Stimulated activated CD4-positive, alpha-beta T cell treated with anti-CD3 and anti-CD28 coated beads, TNF-alpha, amount 100 ng/mL, for 1 hour (primary cell): ENCODE measurements around the gene MANEA.

Experiments
- DNase-seq, 3 donors: peaks; one replicate each; pipeline ENCODE4 v3.0.0-alpha.2; 2020; ENCODE audit warnings: low read depth in 3 of 3, low spot score in 1 of 3

MANEA gene

DNA sequence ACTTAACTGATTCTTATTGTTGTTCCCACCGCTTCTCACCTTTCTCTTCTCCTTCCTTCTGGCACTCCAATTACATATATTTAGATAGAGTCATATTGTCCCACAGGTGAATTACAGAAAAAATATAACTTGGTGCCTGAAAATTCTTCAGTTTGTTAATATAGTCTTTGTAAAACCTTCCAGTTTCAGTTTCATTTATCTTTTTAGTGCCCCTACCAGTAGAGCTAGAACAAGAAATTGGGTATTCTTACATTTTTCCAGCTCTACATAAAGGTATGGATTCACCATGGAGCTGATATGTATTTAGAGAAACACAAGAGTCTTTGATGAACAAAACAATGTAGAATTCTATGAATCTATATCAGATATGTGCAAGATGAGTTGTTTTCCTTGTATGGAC lies 10.7 kb downstream of the MANEA start:
- no peak for DNase-seq

DNA sequence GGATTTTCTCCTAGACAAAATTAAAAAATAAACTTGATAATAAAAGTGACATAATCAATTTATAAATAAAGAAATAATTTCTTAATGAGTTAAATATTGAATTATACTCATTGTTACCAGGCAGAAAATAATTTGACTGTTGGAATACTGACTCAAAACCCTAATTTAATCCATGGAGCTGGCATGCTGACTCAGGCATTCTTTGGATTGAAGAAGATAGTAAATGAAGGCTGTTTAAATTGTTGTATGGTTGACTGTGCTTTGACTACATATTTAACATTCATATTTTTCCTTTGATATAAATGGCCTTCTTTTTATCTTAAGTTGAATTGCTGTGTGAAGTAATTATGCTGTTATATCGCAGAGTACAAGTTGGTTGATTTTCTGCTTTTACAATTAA lies 11.7 kb downstream of the MANEA start:
- DNase-seq: no peak

DNA sequence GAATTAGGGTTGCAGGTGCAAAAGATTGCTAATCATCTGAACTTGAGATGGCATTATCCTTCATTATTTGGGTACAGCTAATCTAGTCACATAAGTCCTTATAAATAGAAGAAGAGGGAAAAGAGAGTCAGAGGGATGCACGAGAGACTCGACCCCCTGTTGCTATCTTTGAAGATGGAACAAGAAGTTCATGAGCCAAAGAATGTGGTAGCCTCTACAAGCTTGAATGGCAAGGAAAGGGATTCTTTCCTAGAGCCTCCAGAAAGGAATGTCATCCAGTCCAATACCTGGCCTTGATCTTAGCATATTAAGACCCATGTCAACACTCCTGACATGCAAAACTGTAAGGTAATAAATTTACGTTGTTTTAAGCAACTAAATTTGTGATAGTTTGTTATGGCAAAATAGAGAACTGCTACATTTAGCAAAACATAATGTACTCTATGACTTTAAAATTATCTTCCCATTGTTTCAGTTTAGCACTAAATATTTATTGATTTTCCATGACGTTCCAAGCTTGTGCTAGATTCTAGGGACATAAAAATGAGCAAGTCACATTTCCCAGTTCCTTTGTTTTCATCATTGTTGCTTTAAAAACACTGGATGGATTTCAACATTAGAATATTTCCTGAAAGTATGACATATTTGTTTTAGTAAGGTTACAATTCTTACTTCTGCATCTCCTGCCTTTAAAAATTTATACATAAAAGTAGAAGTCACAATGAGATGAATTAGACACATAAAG lies 12.7 kb downstream of the MANEA start:
- DNase-seq: no peak

DNA sequence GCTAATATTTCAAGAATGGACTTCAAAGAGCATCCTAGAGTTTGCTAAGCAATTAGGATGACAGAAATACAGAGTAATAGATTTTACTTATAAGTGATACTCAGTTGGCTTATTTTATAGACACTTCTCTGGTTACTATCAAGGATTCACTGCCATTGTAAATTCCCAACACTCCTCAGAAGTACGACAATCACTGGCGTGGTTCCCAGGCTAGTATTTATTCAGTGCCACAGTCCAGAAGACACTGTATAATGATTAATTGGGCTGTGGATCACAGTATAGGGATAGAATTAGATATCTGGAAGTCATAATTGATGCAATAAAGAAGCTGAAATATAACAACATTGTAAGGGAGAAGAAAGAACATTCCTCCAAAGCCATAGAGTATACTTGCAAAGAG lies 15.7 kb downstream of the MANEA start:
- no peak for DNase-seq

DNA sequence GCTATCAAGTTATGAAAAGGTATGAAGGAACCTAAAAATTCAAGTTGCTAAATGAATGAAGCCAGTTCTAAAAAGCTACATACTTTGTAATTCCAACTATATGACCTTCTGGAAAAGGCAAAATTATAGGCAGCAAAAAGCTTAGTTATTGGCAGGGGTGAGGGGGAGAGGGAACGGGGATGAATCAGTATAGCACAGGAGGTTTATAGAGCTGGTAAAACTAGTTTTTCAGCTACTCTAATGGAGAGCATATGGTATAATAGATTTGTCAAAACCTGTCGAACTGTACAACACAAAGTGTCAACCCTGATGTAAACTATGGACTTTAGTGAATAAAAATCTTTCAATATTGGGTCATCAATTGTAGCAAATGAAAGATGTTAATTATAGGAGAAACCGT lies 18.7 kb downstream of the MANEA start:
- no peak for DNase-seq

DNA sequence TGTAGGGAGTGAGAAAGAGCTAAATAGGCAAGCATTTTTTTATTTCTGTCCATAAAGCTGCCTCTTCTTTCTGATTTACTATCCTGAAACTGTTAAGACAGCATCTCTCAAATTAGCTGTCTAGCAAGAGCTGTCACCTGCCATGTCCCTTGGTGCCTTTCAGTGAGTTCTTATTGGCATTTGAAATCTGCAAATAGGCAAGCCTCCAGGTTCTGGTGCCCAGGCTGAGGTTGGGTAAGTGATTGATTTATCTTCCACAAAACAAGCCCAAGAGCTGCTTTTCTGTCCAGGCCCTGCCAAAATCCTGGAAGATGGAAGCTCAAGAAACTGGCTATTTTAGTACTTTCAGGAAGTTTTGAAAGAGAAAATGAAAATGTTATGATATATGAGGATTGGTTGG lies 22.4 kb downstream of the MANEA start:
- no peak for DNase-seq

DNA sequence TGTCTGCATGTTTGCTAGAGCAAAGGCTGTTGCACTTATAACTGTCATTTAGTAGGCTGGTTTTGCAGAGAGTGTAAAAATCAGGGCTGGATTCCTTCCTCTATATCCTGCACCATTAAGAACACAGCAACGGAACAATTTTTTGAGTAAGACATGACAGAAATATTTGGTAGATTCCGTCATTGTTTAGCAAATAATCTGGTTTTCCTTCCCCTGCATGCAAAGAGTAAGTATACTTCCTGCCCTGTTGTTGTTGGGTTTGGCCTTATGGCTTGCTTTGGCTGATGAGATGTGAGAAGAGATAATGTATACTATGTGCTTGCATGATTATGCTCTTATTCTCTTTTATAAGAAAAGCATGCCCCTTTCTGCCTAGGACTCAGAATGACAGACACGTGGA lies 23.8 kb downstream of the MANEA start:
- DNase-seq: no peak

DNA sequence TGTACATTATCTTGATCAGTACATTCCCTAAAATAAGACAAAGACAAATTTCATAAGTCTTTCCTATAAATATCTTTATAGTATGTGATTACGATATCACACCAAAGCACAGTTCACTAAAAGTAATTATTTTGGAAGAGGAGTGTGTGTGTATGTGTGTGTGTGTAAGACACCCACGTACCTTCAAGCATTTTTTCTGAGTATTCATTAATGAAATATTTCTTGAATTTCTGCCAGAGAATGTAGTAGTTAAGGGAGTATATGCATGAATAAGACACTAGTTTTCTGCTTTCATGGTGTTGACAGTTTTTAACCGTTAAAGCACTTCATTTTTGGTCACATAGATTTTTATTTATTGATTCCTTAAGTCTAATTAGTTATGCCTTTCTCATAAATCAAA lies 36.8 kb downstream of the MANEA start:
- no peak for DNase-seq

DNA sequence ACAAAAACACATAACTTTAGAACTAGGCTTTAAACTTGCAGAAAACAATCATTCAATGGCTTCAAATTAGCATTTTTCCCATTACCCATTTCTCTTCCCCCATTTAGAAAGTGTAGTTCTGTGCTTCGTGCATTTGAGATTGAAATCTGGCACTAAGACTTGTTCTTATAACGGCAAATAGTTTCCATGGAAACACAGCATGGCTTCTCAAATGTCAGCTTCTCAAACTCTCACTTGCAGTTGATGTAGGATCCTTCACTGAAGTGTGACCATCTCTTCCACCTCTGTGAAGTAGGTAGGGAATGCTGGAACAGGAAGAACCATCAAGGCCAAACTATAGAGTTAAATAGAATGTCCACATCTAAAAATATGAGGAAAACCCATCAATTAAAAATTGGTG lies 52.2 kb downstream of the MANEA start:
- DNase-seq: no peak

DNA sequence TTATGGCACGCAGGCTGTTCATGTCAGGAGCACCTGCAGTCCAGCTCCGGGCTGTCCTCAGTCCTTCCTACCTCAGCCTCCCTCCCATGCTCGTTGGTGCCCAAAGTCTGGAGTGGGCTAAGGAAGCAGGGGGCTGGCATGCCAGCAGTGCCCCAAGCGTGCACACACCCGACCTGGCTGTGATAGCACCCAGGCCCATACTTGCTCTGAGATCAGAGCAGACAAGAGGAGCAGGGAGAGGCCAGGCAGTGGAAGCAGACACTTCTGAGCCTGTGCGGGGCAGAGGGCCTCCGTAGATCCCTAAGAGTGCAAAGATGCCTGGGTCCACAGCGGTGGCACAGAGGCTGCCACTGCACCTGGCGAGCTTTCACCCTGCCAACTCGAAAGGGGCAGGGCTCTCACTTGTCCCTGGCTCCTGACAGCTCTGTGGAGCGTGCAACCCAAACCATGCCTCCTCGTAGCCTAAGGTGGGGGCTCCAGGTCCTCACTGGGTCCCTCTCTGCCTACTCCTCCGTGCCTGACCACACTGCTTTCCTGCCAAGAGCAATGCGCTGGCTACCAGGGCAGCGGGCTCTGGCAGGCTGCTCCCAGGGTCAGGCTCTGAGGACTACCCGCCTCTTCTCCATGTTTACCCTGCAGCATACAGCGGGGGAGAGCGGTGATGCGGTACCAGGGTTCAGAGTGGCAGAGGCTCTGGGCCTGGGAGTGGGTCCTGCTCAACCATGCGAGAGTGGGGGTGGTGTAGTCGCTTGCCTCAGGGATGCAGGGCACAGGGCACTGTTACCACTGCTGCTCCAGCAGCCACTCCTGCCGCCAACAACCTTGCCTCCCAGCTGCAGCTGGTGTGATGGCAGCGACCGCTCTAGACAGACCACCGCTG lies 59.5 kb downstream of the MANEA start:
- DNase-seq: no peak

DNA sequence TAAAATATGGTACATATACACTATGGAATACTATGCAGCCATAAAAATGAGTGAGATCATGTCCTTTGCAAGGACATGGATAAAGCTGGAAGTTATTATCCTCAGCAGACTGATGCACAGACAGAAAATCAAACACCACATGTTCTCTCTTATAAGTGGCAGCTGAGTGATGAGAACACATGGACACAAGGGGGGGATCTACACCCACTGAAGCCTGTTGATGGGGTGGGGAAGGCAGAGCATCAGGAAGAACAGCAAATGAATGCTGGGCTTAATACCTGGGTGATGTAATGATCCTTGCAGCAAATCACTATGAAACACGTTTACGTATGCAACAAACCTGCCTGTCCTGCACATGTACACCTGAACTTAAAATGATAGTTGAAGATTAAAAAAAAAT lies 71.3 kb downstream of the MANEA start:
- no peak for DNase-seq

DNA sequence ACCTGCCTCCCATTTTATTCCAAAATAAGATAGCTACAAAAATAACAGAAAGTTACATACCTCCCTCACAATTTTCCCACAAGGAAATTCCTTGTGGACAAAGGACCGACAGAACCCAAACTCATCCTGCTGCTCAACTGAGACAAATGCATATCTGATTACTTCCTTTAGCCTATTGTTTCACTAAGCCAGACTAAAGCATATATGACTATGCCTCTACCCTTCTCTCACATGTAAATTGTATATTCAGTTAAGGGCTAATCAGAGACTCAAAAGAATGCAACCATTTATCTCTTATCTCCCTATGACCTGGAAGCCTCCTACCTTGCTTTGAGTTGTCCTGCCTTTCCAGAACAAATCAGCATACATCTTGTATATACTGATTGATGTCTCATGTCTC lies 72.1 kb downstream of the MANEA start:
- no peak for DNase-seq

DNA sequence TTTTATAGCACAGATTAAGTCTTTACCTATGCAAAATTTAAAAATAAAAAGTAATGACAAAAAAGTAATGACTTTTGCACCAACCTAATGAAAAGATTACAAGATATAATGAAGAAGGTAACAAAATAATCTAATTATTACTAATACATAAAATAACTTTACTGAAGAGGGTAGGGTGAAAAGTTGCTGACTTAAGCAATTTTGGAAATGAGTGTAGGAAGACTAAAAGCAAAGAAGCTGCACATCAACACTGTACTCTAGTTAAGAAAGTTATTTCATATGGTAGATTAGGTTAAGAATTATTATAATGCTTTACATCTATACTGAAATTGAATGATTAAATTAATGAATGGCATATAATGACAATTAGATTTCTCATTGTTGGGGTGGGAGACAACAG lies 76.8 kb downstream of the MANEA start:
- DNase-seq: no peak

DNA sequence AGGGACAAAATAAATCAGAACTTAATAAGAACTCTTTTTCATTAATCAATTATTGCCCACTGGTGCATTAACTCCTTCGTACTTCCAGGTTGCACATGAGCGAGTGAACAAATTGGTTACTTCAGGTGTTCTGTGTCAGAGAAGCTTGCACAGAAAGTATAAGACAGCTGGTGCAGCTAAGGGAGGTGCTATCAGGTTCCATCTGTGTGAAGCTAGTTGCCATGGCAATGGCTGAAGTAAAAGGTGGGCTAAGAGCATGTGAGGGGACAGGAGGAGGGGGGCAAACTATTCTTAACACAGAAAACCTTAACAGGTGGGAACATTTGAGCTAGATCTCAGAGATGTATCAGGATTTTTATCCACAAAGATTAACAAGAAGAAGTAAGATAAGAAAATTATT lies 81.6 kb downstream of the MANEA start:
- no peak for DNase-seq
